Measurements from ENCODE around the gene SHC2. TPM values are rescaled to one million over a fixed set of nuclear protein-coding genes. Genes with fewer than 3 reads are reported as not detected.
A peak's percentile ranks its signal among the peaks of the same experiment; 100 is the strongest.

The SHC2 gene
- total and polyA plus RNA-seq, 9 of the 15 experiments (the other 6 are each of a cell fraction or from before 2014, with no cell fraction given) = 0.14 to 0.36 (median 0.17) TPM; not detected in 5

DNA sequence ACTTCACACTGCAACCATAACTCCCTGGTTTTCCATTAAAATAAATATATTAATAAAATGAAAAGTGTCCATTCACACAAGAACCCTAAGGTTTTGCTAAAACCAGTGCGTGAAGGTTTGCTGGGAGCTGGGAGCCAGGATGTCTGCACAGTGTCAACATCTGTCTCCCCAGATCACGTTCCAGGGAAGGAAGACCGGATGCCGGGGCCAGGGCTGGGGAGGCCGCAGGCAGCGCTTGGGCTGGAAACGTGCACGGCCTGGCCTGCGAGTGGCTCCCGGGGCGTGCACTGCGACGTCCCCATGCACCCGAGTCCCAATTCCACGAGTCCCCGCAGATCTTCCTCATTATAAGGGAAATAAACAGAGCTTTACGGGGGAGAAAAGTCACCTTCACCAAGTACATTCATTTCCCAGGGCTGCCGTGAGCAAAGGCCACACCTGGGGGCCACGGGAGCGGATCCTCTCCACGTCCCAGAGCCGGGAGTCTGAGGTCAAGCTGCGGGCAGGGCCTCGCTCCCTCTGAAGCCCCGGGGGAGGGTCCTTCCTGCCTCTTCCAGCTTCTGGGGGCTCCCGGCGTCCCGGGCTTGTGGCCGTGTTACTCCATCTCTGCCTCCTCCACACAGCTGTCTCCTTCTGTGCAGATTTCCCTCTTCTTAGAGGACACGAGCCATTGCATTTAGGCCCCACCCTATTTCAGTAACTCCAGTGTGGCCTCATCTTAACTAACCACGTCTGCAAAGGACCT is 12.8 kb downstream of the SHC2 start:
- intact Hi-C loops (cut with micrococcal nuclease) = no loop called here
- ATAC-seq = peak; percentile 36; the same call in 2 of the 3 replicates
- 8% methylated on average over 29 of the region's 31 CpGs for WGBS (ENCODE audit: insufficient coverage, low coverage, missing lambda C conversion rate)

DNA sequence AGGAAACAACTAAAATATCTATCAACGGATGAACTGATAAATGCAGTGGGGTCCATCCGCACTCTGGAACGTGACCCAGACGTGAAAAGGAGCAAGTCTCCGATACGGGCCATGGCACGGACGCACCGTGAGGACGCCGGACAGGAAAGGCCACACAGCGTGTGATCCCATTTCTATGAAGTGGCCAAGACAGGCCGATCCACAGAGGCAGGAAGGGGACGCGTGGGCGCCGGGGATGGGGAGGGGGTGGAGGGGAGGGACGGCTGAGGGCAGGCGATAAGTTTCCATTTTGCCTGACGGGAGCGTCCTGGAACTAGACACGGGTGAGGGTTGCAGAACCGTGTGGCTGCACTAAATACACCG is 13.8 kb downstream of the SHC2 start:
- ATAC-seq = no peak
- TF ChIP-seq EGR1 (conservative IDR thresholded peaks at IDR 0.05) (peak; percentile 40; the same call in 1 of the 2 replicates), TCF3 (CRISPR knock-in tag; IDR thresholded peaks at IDR 0.05) (no peak)
- intact Hi-C loops (cut with micrococcal nuclease) (no loop called here), in situ Hi-C loops (cut with MboI) (no loop called here)
- Histone ChIP-seq H3K4me3 (no peak overlapping the region), H3K79me2 (ENCODE audit: control insufficient read depth, insufficient read depth, low read length) (no peaks in the 10 kb centered on the region), H3K9me3 (replicated peaks; ENCODE audit: control insufficient read depth, insufficient read depth, low read depth, low read length) (no peaks in the 10 kb centered on the region), H3K27me3 (ENCODE audit: control insufficient read depth in 2 of 2, insufficient read depth in 2 of 2, low read length in 2 of 2) (peaks cover 3 to 35% of the 10 kb centered on the region in 2 experiments; a peak in 4 of 5 replicates), H3K27ac (ENCODE audit: extremely low read depth, low read depth, low read length) (no peak overlapping the region), H3K4me2 (ENCODE audit: insufficient read depth, low read length) (no peak overlapping the region), H3K36me3 (ENCODE audit: control insufficient read depth, insufficient read depth, low read length) (no peaks in the 10 kb centered on the region), H3K4me1 (replicated peaks in 1 of 2; ENCODE audit: control insufficient read depth in 2 of 2, insufficient read depth in 2 of 2, low read length in 2 of 2) (peaks cover 0 to 22% of the 10 kb centered on the region in 2 experiments; a peak in 2 of 5 replicates), H3K9ac (ENCODE audit: insufficient read depth in 1 of 2, low read depth in 2 of 2, low read length in 2 of 2) (no peak overlapping the region), H4K20me1 (replicated peaks; ENCODE audit: control insufficient read depth, insufficient read depth, low read length) (no peaks in the 10 kb centered on the region), H3K9me1 (ENCODE audit: control insufficient read depth, insufficient read depth, low read length) (no peaks in the 10 kb centered on the region), H2AFZ (ENCODE audit: low read depth, low read length) (0 out of 2 replicates have a peak overlapping the region, but pooled peaks have one; percentile 23)
- ChIA-PET CTCF (ENCODE audit: low intra/inter-chr PET ratio) (no interaction called here), POLR2A (no interaction called here)
- FAIRE-seq = no peak
- 12% methylated on average over 17 of the region's 24 CpGs for WGBS (ENCODE audit: insufficient coverage, low coverage, missing lambda C conversion rate)
- peak; percentile 29 to 43 (median 39) for DNase-seq (ENCODE audit: extremely low read depth in 1 of 4, low spot score in 3 of 4)
- no TSS peak for BruUV-seq (replicated peaks)

More for the DNA sequence above, 12.8 kb downstream of the SHC2 start:
- no peak for DNase-seq (ENCODE audit: extremely low read depth in 1 of 4, low spot score in 3 of 4)
- Histone ChIP-seq H3K36me3 (ENCODE audit: control insufficient read depth, insufficient read depth, low read length) (no peaks in the 10 kb centered on the region), H3K9ac (ENCODE audit: insufficient read depth in 1 of 2, low read depth in 2 of 2, low read length in 2 of 2) (peak overlapping the region in 1 of 2 experiments; percentile 10; a peak in 1 of 4 replicates), H3K4me2 (ENCODE audit: insufficient read depth, low read length) (no peak overlapping the region), H3K4me3 (no peak overlapping the region), H3K9me1 (ENCODE audit: control insufficient read depth, insufficient read depth, low read length) (no peaks in the 10 kb centered on the region), H2AFZ (ENCODE audit: low read depth, low read length) (no peak overlapping the region), H4K20me1 (replicated peaks; ENCODE audit: control insufficient read depth, insufficient read depth, low read length) (no peaks in the 10 kb centered on the region), H3K79me2 (ENCODE audit: control insufficient read depth, insufficient read depth, low read length) (no peaks in the 10 kb centered on the region), H3K27me3 (ENCODE audit: control insufficient read depth in 2 of 2, insufficient read depth in 2 of 2, low read length in 2 of 2) (peaks cover 3 to 34% of the 10 kb centered on the region in 2 experiments; a peak in 3 of 5 replicates), H3K4me1 (replicated peaks in 1 of 2; ENCODE audit: control insufficient read depth in 2 of 2, insufficient read depth in 2 of 2, low read length in 2 of 2) (peaks cover 0 to 22% of the 10 kb centered on the region in 2 experiments; a peak in 2 of 5 replicates), H3K9me3 (replicated peaks; ENCODE audit: control insufficient read depth, insufficient read depth, low read depth, low read length) (no peaks in the 10 kb centered on the region), H3K27ac (ENCODE audit: extremely low read depth, low read depth, low read length) (no peak overlapping the region)
- FAIRE-seq = no peak
- no peak for TF ChIP-seq LCOR (CRISPR knock-in tag; IDR thresholded peaks at IDR 0.05)
- TF ChIP-seq BHLHE40 (IDR thresholded peaks at IDR 0.05; ENCODE audit: low read length) = peak; percentile 19; the same call in 1 of the 2 replicates
- no TSS peak for BruUV-seq (replicated peaks)
- POLR2A ChIA-PET = interaction anchor here (0.6 to 0.9 kb wide), 2 partner anchors 9 to 30 kb away, joined by 3 to 8 read pairs; no protein-coding TSS in a partner anchor
- CTCF ChIA-PET (ENCODE audit: low intra/inter-chr PET ratio) = no interaction called here
- in situ Hi-C loops (cut with MboI) = no loop called here

All from K562 (cell line).